ENCODE measurements around the gene TTC28. TPM values are rescaled to one million over a fixed set of nuclear protein-coding genes. Genes with fewer than 3 reads are reported as not detected.

Gene TTC28
- total RNA-seq, 2 experiments from 2014 or later, result 0.67 to 0.72 TPM

- ChIA-PET POLR2A (no interaction called here), CTCF (no interaction called here)
These were observed 225.1 kb downstream of the TTC28 start for GRCh38 chr22:28454431-28455064.

GRCh38 chr22:28450109-28450508 is 229.5 kb downstream of the TTC28 start:
- ChIA-PET CTCF (no interaction called here), POLR2A (no interaction called here)

GRCh38 chr22:28449041-28449440 is 230.6 kb downstream of the TTC28 start:
- ChIA-PET CTCF (no interaction called here), POLR2A (no interaction called here)

GRCh38 chr22:28448625-28449024 is 231.0 kb downstream of the TTC28 start:
- ChIA-PET POLR2A (no interaction called here), CTCF (no interaction called here)

GRCh38 chr22:28444659-28445058 is 235.0 kb downstream of the TTC28 start:
- CTCF ChIA-PET, result no interaction called here
- POLR2A ChIA-PET, result no interaction called here

GRCh38 chr22:28443526-28443876 is 236.1 kb downstream of the TTC28 start:
- ChIA-PET CTCF (interaction anchor here (0.7 kb wide), 1 partner anchor 394 kb away, joined by 3 read pairs; no protein-coding TSS in a partner anchor), POLR2A (no interaction called here)

GRCh38 chr22:28442711-28443525 is 236.7 kb downstream of the TTC28 start:
- ChIA-PET POLR2A (no interaction called here), CTCF (interaction anchor here (0.7 kb wide), 1 partner anchor 394 kb away, joined by 3 read pairs; no protein-coding TSS in a partner anchor)

- ChIA-PET POLR2A (no interaction called here), CTCF (no interaction called here)
These were observed 237.4 kb downstream of the TTC28 start for GRCh38 chr22:28442264-28442710.

- CTCF ChIA-PET, result interaction anchor here (0.7 to 0.9 kb wide), 2 partner anchors 31 to 414 kb away, joined by 3 read pairs; no protein-coding TSS in a partner anchor
- POLR2A ChIA-PET, result no interaction called here
These were observed 237.8 kb downstream of the TTC28 start for GRCh38 chr22:28441720-28442263.

GRCh38 chr22:28440592-28441390 is 238.8 kb downstream of the TTC28 start:
- CTCF ChIA-PET, result interaction anchor here (0.7 to 1.4 kb wide), 3 partner anchors 32 to 420 kb away, joined by 3 read pairs; no protein-coding TSS in a partner anchor
- POLR2A ChIA-PET, result no interaction called here

- POLR2A ChIA-PET, result no interaction called here
- CTCF ChIA-PET, result no interaction called here
These were observed 241.4 kb downstream of the TTC28 start for GRCh38 chr22:28438183-28438768.

- POLR2A ChIA-PET, result no interaction called here
- CTCF ChIA-PET, result no interaction called here
These were observed 243.7 kb downstream of the TTC28 start for GRCh38 chr22:28435982-28436381.

GRCh38 chr22:28435140-28435768 is 244.4 kb downstream of the TTC28 start:
- POLR2A ChIA-PET, result no interaction called here
- CTCF ChIA-PET, result no interaction called here

- POLR2A ChIA-PET, result no interaction called here
- CTCF ChIA-PET, result no interaction called here
These were observed 249.1 kb downstream of the TTC28 start for GRCh38 chr22:28430466-28431025.

GRCh38 chr22:28429711-28430110 is 249.9 kb downstream of the TTC28 start:
- ChIA-PET CTCF (no interaction called here), POLR2A (no interaction called here)

GRCh38 chr22:28428271-28428670 is 251.4 kb downstream of the TTC28 start:
- CTCF ChIA-PET, result no interaction called here
- POLR2A ChIA-PET, result no interaction called here

- ChIA-PET CTCF (no interaction called here), POLR2A (interaction anchor here (0.6 kb wide), 1 partner anchor 85 kb away, joined by 3 read pairs; no protein-coding TSS in a partner anchor)
These were observed 253.1 kb downstream of the TTC28 start for GRCh38 chr22:28426346-28427132.

- CTCF ChIA-PET, result no interaction called here
- POLR2A ChIA-PET, result no interaction called here
These were observed 254.4 kb downstream of the TTC28 start for GRCh38 chr22:28425211-28425610.
